ENCODE measurements around the gene PPP2R5E. TPM values are rescaled to one million over a fixed set of nuclear protein-coding genes. Genes with fewer than 3 reads are reported as not detected.

The PPP2R5E gene
- total RNA-seq, 1 donor from 2014 or later, result 43.7 TPM

DNA sequence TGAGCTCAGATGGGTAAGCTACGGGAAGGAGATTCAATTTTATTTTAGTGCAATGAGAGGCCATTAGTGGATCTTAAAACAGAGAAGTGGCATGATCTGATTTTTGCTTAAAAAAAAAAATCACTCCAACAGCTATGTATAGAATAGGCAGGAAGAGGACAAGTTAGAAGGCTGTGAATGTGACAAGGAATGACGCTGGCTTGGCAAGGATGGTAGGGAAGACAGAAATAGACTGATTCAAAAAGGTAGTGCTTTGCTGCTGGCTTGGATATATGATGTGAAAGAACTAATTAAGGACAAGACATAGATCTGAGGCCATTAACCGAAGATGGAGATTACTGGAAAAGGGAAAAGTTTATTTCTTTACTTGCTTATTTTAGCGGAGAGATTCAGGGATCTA, 119.3 kb downstream of the PPP2R5E start:
- Mint-ChIP-seq H3K27me3 (ENCODE audit: unreplicated experiment) (no peaks in the 10 kb centered on the region), H3K36me3 (ENCODE audit: low read depth, unreplicated experiment) (peaks cover 7% of the 10 kb centered on the region), H3K4me1 (ENCODE audit: unreplicated experiment) (no peaks in the 10 kb centered on the region), H3K4me3 (ENCODE audit: unreplicated experiment) (no peak overlapping the region), H3K27ac (ENCODE audit: unreplicated experiment) (peak overlapping the region; percentile 2), H3K9me3 (ENCODE audit: unreplicated experiment) (no peaks in the 10 kb centered on the region)
- TF ChIP-seq, protein P1, sequence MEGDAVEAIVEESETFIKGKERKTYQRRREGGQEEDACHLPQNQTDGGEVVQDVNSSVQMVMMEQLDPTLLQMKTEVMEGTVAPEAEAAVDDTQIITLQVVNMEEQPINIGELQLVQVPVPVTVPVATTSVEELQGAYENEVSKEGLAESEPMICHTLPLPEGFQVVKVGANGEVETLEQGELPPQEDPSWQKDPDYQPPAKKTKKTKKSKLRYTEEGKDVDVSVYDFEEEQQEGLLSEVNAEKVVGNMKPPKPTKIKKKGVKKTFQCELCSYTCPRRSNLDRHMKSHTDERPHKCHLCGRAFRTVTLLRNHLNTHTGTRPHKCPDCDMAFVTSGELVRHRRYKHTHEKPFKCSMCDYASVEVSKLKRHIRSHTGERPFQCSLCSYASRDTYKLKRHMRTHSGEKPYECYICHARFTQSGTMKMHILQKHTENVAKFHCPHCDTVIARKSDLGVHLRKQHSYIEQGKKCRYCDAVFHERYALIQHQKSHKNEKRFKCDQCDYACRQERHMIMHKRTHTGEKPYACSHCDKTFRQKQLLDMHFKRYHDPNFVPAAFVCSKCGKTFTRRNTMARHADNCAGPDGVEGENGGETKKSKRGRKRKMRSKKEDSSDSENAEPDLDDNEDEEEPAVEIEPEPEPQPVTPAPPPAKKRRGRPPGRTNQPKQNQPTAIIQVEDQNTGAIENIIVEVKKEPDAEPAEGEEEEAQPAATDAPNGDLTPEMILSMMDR (IDR thresholded peaks at IDR 0.05; ENCODE audit: unreplicated experiment), result no peak
- no peak for DNase-seq (ENCODE audit: low spot score)

DNA sequence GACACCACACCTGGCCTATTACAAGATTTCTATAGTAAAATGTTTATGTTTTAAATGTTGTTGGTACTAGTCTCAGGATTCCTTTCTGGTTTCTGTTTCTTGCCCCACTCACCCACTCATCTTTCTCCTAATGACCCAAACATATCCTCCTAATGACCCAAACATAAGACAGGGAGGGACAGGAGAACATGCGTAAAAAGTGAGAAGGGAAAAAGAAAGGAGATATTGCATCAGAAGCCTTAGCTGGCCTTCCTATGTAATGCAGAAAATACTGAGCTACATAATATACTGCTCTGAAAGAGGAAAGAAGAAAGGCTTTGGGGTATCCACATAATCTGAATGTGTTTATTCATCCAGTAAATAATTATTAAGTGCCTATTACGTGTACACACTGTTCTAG, 119.8 kb downstream of the PPP2R5E start:
- H3K27ac Mint-ChIP-seq (ENCODE audit: unreplicated experiment), result peak overlapping the region; percentile 28
- no peaks in the 10 kb centered on the region for H3K27me3 Mint-ChIP-seq (ENCODE audit: unreplicated experiment)
- no peak overlapping the region for H3K4me3 Mint-ChIP-seq (ENCODE audit: unreplicated experiment)
- H3K36me3 Mint-ChIP-seq (ENCODE audit: low read depth, unreplicated experiment), result peaks cover 7% of the 10 kb centered on the region
- H3K4me1 Mint-ChIP-seq (ENCODE audit: unreplicated experiment), result no peaks in the 10 kb centered on the region
- no peaks in the 10 kb centered on the region for H3K9me3 Mint-ChIP-seq (ENCODE audit: unreplicated experiment)
- DNase-seq (ENCODE audit: low spot score), result no peak
- TF ChIP-seq, protein P1 (IDR thresholded peaks at IDR 0.05; ENCODE audit: unreplicated experiment), result no peak

DNA sequence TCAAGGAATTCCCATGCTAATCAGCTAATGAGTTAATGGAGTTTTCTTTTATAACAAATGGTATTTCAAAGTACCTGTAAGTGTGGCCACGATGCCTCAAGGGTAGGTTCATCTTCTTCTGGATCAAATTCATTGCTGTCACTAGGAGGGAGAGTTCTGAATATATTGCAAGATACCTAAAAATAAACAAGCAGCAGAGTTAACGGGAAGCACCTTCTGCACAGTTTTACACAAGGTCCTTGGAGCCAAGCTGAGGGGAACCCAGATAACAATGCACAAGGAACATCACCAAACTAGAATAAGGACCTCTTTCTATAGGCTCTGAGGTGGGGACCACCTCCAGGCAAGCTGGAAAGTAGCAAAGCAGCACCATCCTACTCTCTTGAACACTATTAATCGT, 121.3 kb downstream of the PPP2R5E start:
- no peak for DNase-seq (ENCODE audit: low spot score)
- Mint-ChIP-seq H3K9me3 (ENCODE audit: unreplicated experiment) (no peaks in the 10 kb centered on the region), H3K36me3 (ENCODE audit: low read depth, unreplicated experiment) (peaks cover 7% of the 10 kb centered on the region), H3K4me1 (ENCODE audit: unreplicated experiment) (no peaks in the 10 kb centered on the region), H3K4me3 (ENCODE audit: unreplicated experiment) (no peak overlapping the region), H3K27me3 (ENCODE audit: unreplicated experiment) (no peaks in the 10 kb centered on the region), H3K27ac (ENCODE audit: unreplicated experiment) (no peak overlapping the region)
- TF ChIP-seq, protein P1 (IDR thresholded peaks at IDR 0.05; ENCODE audit: unreplicated experiment), result no peak

DNA sequence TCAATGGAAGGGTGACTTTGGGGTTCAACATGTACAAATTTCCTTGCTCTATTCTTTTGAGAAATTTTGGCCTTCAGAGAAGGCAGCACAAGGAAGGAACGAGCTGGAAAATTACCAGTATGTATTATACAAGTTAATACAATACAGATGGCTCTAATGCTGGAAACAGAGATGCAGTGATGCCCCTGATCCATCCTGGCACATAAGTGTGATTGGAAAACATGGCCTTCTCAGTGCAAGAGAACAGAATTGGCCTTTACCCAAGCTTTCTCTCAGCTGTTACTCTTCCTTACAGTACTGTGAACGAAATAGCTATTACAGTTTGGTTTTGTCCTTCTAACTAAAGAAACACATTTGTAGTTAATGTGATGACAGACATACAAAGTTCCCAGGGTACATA, 122.0 kb downstream of the PPP2R5E start:
- H3K4me3 Mint-ChIP-seq (ENCODE audit: unreplicated experiment), result no peak overlapping the region
- no peak overlapping the region for H3K27ac Mint-ChIP-seq (ENCODE audit: unreplicated experiment)
- H3K9me3 Mint-ChIP-seq (ENCODE audit: unreplicated experiment), result no peaks in the 10 kb centered on the region
- peaks cover 7% of the 10 kb centered on the region for H3K36me3 Mint-ChIP-seq (ENCODE audit: low read depth, unreplicated experiment)
- TF ChIP-seq, protein P1 (IDR thresholded peaks at IDR 0.05; ENCODE audit: unreplicated experiment), result no peak
- no peak for DNase-seq (ENCODE audit: low spot score)
- no peaks in the 10 kb centered on the region for H3K27me3 Mint-ChIP-seq (ENCODE audit: unreplicated experiment)
- H3K4me1 Mint-ChIP-seq (ENCODE audit: unreplicated experiment), result no peaks in the 10 kb centered on the region

DNA sequence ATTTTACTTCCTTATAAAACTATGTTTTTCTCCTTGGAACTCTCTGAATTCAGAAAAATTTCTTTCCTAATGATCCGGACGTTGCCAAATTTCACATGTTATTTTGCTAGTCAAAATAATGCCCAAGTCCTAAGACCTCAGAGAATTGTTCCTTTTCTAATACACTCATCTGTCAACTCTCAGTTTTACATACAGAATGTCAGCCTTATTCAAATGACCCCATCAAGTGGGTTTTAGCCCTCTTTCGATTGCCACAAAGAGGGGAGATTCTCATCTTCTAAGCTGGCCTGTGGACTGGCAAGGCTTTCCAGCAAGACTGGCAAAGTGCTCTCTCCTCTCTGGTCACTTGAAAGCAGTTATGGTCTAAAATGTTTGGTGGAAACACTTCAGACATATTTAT, 125.2 kb downstream of the PPP2R5E start:
- peaks cover 3% of the 10 kb centered on the region for H3K4me1 Mint-ChIP-seq (ENCODE audit: unreplicated experiment)
- H3K27me3 Mint-ChIP-seq (ENCODE audit: unreplicated experiment), result no peaks in the 10 kb centered on the region
- TF ChIP-seq, protein P1 (IDR thresholded peaks at IDR 0.05; ENCODE audit: unreplicated experiment), result no peak
- no peak overlapping the region for H3K4me3 Mint-ChIP-seq (ENCODE audit: unreplicated experiment)
- peaks cover 7% of the 10 kb centered on the region for H3K36me3 Mint-ChIP-seq (ENCODE audit: low read depth, unreplicated experiment)
- no peak overlapping the region for H3K27ac Mint-ChIP-seq (ENCODE audit: unreplicated experiment)
- DNase-seq (ENCODE audit: low spot score), result no peak
- no peaks in the 10 kb centered on the region for H3K9me3 Mint-ChIP-seq (ENCODE audit: unreplicated experiment)

All from endothelial cell (in vitro differentiated cells).